Calu3 (cell line): ENCODE data around the gene YWHAE. TPM values are rescaled to one million over a fixed set of nuclear protein-coding genes. Genes with fewer than 3 reads are reported as not detected.
"Not testable (repeated sequence)": the region's sequence is repeated elsewhere in the genome, so short reads cannot be mapped to it uniquely, and the experiment has no call there.

Source experiments
- BruUV-seq: library from RNA; stranded (reverse); fragments of 400-500 nt; replicated peaks from 2 replicates; lab custom pipeline; 2021; lab: Mats Ljungman, UMichigan
- CTCF ChIA-PET: fragments of 300-600 bp; sonication (Branson Sonifier 250); formaldehyde crosslinking; loops from one replicate; lab custom pipeline; 2022; ENCODE audit warnings: antibody characterized with exemption; lab: Charles Lee
- DNase-seq: peaks from one replicate; pipeline ENCODE4 v3.0.0; 2022
- H3K27ac Mint-ChIP-seq: one replicate; pipeline ENCODE4 v1.8.0; 2022; ENCODE audit warnings: mixed read lengths; ENCODE audit not compliant: unreplicated experiment
- H3K27me3 Mint-ChIP-seq: one replicate; pipeline ENCODE4 v1.8.0; 2022; ENCODE audit warnings: mixed read lengths; ENCODE audit not compliant: unreplicated experiment
- H3K36me3 Mint-ChIP-seq: one replicate; pipeline ENCODE4 v1.8.0; 2022; ENCODE audit warnings: mild to moderate bottlenecking, moderate library complexity, mixed read lengths; ENCODE audit not compliant: insufficient read depth, unreplicated experiment
- H3K4me1 Mint-ChIP-seq: one replicate; pipeline ENCODE4 v1.8.0; 2022; ENCODE audit warnings: mild to moderate bottlenecking, low read depth, mixed read lengths; ENCODE audit not compliant: unreplicated experiment
- H3K4me3 Mint-ChIP-seq: one replicate; pipeline ENCODE4 v1.8.0; 2022; ENCODE audit warnings: mild to moderate bottlenecking, low read depth, moderate library complexity, mixed read lengths; ENCODE audit not compliant: unreplicated experiment
- H3K9me3 Mint-ChIP-seq: one replicate; pipeline ENCODE4 v1.8.0; 2022; ENCODE audit warnings: low read depth, mixed read lengths; ENCODE audit not compliant: unreplicated experiment
- CTCF ChIP-seq: fragments of 200-600 bp; IDR thresholded peaks from one replicate; pipeline ENCODE4 v1.8.0; 2022; ENCODE audit warnings: antibody characterized with exemption; ENCODE audit not compliant: unreplicated experiment
- intact Hi-C: fragments of 100-400 bp; cut with micrococcal nuclease; formaldehyde crosslinking; loops from one replicate; pipeline ENCODE4 v1.10.0; 2022; ENCODE audit not compliant: unreplicated experiment
- total RNA-seq: library from RNA; stranded (reverse); gene quantifications from 2 replicates; pipeline ENCODE4 v1.2.3, GENCODE V29; 2022

YWHAE gene
- total RNA-seq, 1 experiment from 2014 or later: 504 TPM

- DNase-seq: no peak
- H3K9me3 Mint-ChIP-seq: no peaks in the 10 kb centered on the region
- no TSS peak for BruUV-seq
- no peaks in the 10 kb centered on the region for H3K36me3 Mint-ChIP-seq
- no peak overlapping the region for H3K4me3 Mint-ChIP-seq
- H3K4me1 Mint-ChIP-seq: no peaks in the 10 kb centered on the region
- CTCF ChIA-PET: no interaction called here
- TF ChIP-seq CTCF: no peak
- H3K27ac Mint-ChIP-seq: no peak overlapping the region
- intact Hi-C loops: no loop called here
- peaks cover 13% of the 10 kb centered on the region for H3K27me3 Mint-ChIP-seq
Measured at GRCh38 chr17:1313270-1314005, 86.6 kb downstream of the YWHAE start.

- Mint-ChIP-seq H3K9me3 (no peaks in the 10 kb centered on the region), H3K4me3 (no peak overlapping the region), H3K27me3 (peaks cover 15% of the 10 kb centered on the region), H3K36me3 (no peaks in the 10 kb centered on the region), H3K27ac (no peak overlapping the region), H3K4me1 (no peaks in the 10 kb centered on the region)
- no peak for TF ChIP-seq CTCF
- intact Hi-C loops: no loop called here
- no peak for DNase-seq
- no TSS peak for BruUV-seq
- CTCF ChIA-PET: no interaction called here
Measured at GRCh38 chr17:1312261-1312870, 87.7 kb downstream of the YWHAE start.

- BruUV-seq, CTCF ChIA-PET, H3K4me1 Mint-ChIP-seq, intact Hi-C loops, H3K9me3 Mint-ChIP-seq, H3K4me3 Mint-ChIP-seq, H3K36me3 Mint-ChIP-seq, H3K27ac Mint-ChIP-seq, DNase-seq: not testable (repeated sequence)
- H3K27me3 Mint-ChIP-seq: peaks cover 40% of the 10 kb centered on the region
Measured at GRCh38 chr17:1307829-1308228, 92.2 kb downstream of the YWHAE start.

- no TSS peak for BruUV-seq
- no peak for TF ChIP-seq CTCF
- Mint-ChIP-seq H3K4me3 (no peak overlapping the region), H3K9me3 (no peaks in the 10 kb centered on the region), H3K27me3 (peaks cover 50% of the 10 kb centered on the region), H3K36me3 (no peaks in the 10 kb centered on the region), H3K27ac (no peak overlapping the region), H3K4me1 (no peaks in the 10 kb centered on the region)
- CTCF ChIA-PET: no interaction called here
- DNase-seq: no peak
- intact Hi-C loops: no loop called here
Measured at GRCh38 chr17:1304962-1305563, 95.0 kb downstream of the YWHAE start.
